Ectodermal cell (in vitro differentiated cells): ENCODE measurements around the gene PRLR.
"Not testable (repeated sequence)": the region's sequence is repeated elsewhere in the genome, so short reads cannot be mapped to it uniquely, and the experiment has no call there.

ENCODE experiments used
- H3K27ac ChIP-seq: 2 replicates; pipeline ENCODE4 v1.7.0; 2013; ENCODE audit warnings: mild to moderate bottlenecking, low read depth, low read length; ENCODE audit not compliant: insufficient read depth, poor library complexity, severe bottlenecking
- H3K27me3 ChIP-seq: 2 replicates; pipeline ENCODE4 v1.7.0; 2013; ENCODE audit warnings: mild to moderate bottlenecking, low read length; ENCODE audit not compliant: insufficient read depth, control insufficient read depth, poor library complexity, severe bottlenecking
- H3K36me3 ChIP-seq: one replicate; pipeline ENCODE4 v1.7.0; 2013; ENCODE audit warnings: low read length; ENCODE audit not compliant: control insufficient read depth, insufficient read depth
- H3K4me1 ChIP-seq: one replicate; pipeline ENCODE4 v1.7.0; 2013; ENCODE audit warnings: low read length; ENCODE audit not compliant: control insufficient read depth, insufficient read depth
- H3K4me3 ChIP-seq: 2 replicates; pipeline ENCODE4 v1.7.0; 2013; ENCODE audit warnings: low read depth, low read length, control low read depth; ENCODE audit not compliant: insufficient read depth
- H3K9me3 ChIP-seq: 2 replicates; pipeline ENCODE4 v1.7.0; 2013; ENCODE audit warnings: mild to moderate bottlenecking, low read length, moderate library complexity; ENCODE audit not compliant: control insufficient read depth
- WGBS, 2 experiments: methylation state at CpG; one replicate each; pipeline ENCODE4 v1.1.7; 2013; ENCODE audit warnings: missing lambda C conversion rate in 2 of 2; 5-methylcytosine and 5-hydroxymethylcytosine counted together

PRLR gene

DNA sequence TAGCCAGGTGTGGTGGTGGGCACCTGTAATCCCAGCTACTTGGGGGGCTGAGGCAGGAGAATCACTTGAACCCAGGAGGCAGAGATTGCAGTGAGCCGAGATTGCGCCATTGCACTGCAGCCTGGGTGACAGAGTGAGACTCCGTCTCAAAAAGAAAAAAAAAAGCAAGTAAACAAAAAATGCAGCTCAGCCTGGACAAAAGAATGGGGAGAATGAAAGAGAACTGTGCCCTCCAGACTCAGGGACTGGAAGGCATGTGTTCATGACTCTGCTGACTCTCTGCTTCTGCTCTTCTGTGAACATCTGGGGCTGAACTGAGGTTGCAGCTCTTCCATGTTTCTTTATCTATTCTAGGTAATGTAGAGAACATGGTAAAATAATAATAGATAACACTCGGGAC is 194.4 kb downstream of the PRLR start:
- not testable (repeated sequence) for H3K27ac ChIP-seq, H3K9me3 ChIP-seq, H3K36me3 ChIP-seq, H3K4me3 ChIP-seq, H3K4me1 ChIP-seq, H3K27me3 ChIP-seq
- WGBS, 2 experiments: 90 to 93% methylated on average over 4 of the region's 4 CpGs

DNA sequence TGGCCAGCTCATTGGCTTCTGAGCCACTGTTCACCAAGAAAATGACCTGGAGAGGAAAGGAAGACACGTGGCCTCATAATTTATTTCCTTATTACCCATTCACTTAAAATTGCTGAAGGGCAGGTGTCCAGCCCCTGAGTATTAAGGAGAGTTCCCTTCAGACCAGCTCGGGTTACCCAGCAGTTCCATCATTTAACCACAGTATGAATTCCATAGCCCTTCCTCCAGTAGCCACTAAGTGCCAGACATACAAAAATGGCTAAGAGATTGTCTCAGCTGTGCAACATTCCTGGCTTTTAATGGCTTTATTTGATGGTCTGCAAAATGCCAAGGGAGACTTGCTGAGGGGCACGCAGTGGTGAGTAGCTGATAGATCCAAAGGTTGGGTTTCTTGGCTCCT is 195.0 kb downstream of the PRLR start:
- peaks cover 8% of the 10 kb centered on the region for H3K4me1 ChIP-seq
- no peaks in the 10 kb centered on the region for H3K9me3 ChIP-seq
- H3K4me3 ChIP-seq: no peak overlapping the region
- WGBS, 2 experiments: 86 to 94% methylated on average over 3 of the region's 3 CpGs
- no peaks in the 10 kb centered on the region for H3K27me3 ChIP-seq
- no peak overlapping the region for H3K27ac ChIP-seq
- no peaks in the 10 kb centered on the region for H3K36me3 ChIP-seq

DNA sequence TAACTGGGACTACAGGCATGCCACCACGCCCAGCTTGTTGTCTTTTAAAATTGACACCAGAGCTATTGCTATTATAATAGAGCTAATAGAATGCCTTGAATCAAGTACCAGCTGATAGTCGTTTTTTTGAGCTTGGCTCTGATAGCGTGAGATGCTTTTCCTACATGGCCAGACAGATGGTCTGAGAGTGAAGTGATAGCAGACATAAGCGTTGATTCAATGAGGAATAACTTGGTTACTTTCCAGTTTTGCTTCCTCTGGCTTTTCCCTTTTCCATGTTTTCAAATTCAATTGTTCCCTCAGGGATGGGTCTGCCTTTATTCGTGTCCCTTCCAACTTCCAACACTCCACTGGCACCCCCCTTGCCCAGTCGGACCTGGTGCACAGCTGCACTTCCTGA is 197.9 kb downstream of the PRLR start:
- no peaks in the 10 kb centered on the region for H3K9me3 ChIP-seq
- no peaks in the 10 kb centered on the region for H3K4me1 ChIP-seq
- WGBS, 2 experiments: 94 to 95% methylated on average over 6 of the region's 6 CpGs
- no peaks in the 10 kb centered on the region for H3K36me3 ChIP-seq
- no peak overlapping the region for H3K4me3 ChIP-seq
- no peaks in the 10 kb centered on the region for H3K27me3 ChIP-seq
- H3K27ac ChIP-seq: no peak overlapping the region

DNA sequence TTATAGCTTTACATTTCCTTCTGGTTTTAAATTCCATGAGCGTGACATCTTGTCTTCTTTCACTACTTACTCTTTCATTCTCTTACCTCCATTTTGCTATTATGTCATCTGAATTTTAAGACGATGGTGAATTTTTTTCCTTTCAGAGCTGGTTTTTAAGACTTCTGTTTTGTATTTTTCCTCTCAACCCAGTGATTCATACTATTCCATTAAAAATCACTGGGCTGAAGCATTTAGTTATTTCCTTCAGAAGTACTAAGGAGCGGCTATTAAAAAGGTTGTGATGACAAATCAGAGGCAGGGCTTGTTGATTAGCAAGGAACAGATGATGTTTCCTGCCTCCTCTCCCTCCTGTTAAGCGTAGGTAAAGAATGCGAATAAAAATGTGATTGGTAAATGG is 199.0 kb downstream of the PRLR start:
- no peaks in the 10 kb centered on the region for H3K9me3 ChIP-seq
- no peak overlapping the region for H3K27ac ChIP-seq
- 92 to 93% methylated on average over 3 to 5 of the region's 5 CpGs for WGBS, 2 experiments
- no peaks in the 10 kb centered on the region for H3K27me3 ChIP-seq
- H3K4me1 ChIP-seq: no peaks in the 10 kb centered on the region
- H3K4me3 ChIP-seq: no peak overlapping the region
- H3K36me3 ChIP-seq: no peaks in the 10 kb centered on the region

DNA sequence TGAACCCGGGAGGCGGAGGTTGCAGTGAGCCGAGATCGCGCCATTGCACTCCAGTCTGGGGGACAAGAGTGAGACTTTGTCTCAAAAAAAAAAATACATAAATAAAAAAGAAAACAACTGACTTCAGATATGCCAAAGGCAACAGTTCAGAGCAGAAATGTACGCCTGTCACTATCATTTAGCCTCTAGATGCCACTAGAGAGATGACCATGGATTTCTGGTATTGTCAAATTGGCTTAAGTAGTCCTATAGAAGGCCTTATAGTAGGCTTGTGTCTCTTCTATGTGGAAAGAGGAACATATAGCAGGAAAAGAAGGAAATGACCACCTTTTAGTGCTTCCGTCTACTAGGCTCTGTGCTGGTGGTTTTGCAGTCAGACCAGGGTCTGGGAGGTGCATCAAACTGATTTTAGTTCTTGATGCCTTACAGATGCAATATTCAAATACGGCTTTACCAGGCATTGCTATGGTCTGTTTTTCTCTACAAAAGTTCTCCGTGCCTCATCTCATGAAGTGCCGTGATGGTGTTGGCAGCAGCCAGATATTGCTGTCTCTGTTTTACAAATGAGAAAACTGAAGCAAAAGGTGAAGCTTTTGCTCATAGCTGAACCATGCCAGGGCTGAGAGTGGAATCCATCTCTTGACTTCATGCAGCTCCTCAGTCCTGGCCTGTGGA is 199.7 kb downstream of the PRLR start:
- Histone ChIP-seq H3K4me3 (no peak overlapping the region), H3K9me3 (no peaks in the 10 kb centered on the region), H3K27ac (no peak overlapping the region), H3K27me3 (no peaks in the 10 kb centered on the region), H3K36me3 (no peaks in the 10 kb centered on the region), H3K4me1 (no peaks in the 10 kb centered on the region)
- WGBS, 2 experiments: 81 to 84% methylated on average over 10 of the region's 10 CpGs

DNA sequence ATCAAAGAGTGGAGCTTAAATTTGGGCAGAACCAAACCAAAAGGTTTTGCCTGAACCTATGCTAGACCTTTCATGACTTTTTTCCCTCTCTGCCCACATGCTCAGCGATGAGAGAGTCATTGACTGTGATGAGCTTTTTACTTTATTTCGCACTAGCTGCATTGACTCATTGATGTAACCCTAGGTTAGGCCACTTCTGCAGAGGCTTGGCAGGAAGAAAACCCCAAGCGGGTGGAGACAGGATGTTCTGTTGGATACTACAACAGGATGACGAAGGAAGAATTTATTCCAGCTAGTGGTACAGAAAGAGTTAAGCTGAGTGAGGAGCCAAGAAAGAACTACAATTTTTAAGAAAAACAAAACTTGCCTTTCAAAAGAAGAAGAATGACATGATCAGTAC is 201.0 kb downstream of the PRLR start:
- Histone ChIP-seq H3K27ac (no peak overlapping the region), H3K27me3 (no peaks in the 10 kb centered on the region), H3K4me1 (no peaks in the 10 kb centered on the region), H3K9me3 (no peaks in the 10 kb centered on the region), H3K36me3 (no peaks in the 10 kb centered on the region), H3K4me3 (no peak overlapping the region)
- 94 to 95% methylated on average over 3 of the region's 4 CpGs for WGBS, 2 experiments

DNA sequence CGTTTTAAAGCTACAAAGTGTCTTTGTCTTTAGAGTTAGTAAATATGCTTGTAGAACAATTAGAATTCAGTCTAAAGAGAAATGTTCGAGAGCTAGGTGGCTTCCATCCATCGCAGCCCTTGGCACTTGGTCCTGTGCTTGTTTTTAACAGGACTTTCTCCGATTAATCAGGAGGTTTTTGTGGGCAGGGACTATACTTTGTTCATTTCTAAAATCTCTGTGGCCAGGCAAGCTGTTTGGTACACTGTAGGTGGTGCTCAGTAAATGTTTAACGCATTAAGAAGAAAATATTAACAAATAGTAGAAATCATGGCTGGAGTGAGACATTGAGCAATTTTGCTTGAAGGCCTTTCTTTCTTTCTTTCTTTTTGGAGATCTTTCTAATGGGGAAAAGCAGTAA is 203.3 kb downstream of the PRLR start:
- Histone ChIP-seq H3K27ac (no peak overlapping the region), H3K9me3 (no peaks in the 10 kb centered on the region), H3K4me1 (no peaks in the 10 kb centered on the region), H3K36me3 (no peaks in the 10 kb centered on the region), H3K4me3 (no peak overlapping the region), H3K27me3 (no peaks in the 10 kb centered on the region)
- 92 to 93% methylated on average over 5 of the region's 5 CpGs for WGBS, 2 experiments

DNA sequence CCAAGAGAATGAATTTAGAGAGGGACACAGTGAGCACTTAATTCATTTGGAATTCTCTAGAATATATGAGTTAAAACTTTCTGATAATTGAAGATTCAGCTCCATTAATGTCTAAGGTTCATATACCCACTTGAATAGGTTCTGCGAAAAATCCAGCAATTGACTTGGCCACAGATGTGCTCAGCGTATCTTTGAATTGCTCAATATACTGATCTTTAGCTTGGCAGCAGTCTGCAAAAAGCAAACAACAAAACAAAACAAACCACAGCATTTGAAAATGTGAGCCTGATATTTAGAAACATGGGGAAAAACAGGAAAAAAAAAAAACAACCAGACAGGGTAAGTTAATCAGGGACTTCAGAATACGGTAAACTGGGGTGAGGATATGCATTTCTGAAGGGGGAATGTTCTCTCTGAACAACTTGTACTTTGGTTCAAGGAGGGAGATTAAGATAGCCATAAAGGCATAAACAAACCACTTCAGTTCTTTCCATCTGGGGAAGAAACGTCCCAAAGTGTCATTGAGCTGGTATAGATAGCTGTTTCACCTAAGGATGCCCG is 203.9 kb downstream of the PRLR start:
- no peaks in the 10 kb centered on the region for H3K9me3 ChIP-seq
- no peak overlapping the region for H3K27ac ChIP-seq
- WGBS, 2 experiments: 91 to 96% methylated on average over 4 to 5 of the region's 5 CpGs
- H3K27me3 ChIP-seq: no peaks in the 10 kb centered on the region
- no peaks in the 10 kb centered on the region for H3K36me3 ChIP-seq
- H3K4me3 ChIP-seq: no peak overlapping the region
- H3K4me1 ChIP-seq: no peaks in the 10 kb centered on the region

DNA sequence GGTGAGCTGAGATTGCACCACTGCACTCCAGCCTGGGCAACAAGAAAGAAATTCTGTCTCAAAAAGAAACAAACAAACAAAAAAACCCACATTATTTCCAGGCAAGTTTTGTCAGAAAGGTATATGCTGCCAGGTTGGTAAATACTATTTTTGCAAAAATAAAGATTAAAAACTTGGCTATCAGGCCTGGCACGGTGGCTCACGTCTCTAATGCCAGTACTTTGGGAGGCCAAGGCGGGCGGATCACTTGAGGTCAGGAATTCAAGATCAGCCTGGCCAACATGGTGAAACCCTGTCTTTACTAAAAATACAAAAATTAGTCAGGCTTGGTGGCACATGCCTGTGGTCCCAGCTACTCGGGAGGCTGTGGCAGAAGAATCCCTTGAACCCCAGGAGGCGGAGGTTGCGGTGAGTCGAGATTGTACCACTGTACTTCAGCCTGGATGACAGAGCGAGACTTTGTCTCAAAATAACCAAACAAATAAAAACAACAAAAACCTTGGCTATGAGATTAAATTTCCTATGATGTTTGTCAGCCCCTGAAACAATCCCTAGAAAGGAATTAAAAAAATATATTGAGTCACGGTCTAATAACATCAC is 205.3 kb downstream of the PRLR start:
- H3K27me3 ChIP-seq: no peaks in the 10 kb centered on the region
- WGBS, 2 experiments: 86 to 87% methylated on average over 10 of the region's 10 CpGs
- H3K4me1 ChIP-seq: no peaks in the 10 kb centered on the region
- H3K9me3 ChIP-seq: no peaks in the 10 kb centered on the region
- H3K4me3 ChIP-seq: no peak overlapping the region
- no peak overlapping the region for H3K27ac ChIP-seq
- no peaks in the 10 kb centered on the region for H3K36me3 ChIP-seq

DNA sequence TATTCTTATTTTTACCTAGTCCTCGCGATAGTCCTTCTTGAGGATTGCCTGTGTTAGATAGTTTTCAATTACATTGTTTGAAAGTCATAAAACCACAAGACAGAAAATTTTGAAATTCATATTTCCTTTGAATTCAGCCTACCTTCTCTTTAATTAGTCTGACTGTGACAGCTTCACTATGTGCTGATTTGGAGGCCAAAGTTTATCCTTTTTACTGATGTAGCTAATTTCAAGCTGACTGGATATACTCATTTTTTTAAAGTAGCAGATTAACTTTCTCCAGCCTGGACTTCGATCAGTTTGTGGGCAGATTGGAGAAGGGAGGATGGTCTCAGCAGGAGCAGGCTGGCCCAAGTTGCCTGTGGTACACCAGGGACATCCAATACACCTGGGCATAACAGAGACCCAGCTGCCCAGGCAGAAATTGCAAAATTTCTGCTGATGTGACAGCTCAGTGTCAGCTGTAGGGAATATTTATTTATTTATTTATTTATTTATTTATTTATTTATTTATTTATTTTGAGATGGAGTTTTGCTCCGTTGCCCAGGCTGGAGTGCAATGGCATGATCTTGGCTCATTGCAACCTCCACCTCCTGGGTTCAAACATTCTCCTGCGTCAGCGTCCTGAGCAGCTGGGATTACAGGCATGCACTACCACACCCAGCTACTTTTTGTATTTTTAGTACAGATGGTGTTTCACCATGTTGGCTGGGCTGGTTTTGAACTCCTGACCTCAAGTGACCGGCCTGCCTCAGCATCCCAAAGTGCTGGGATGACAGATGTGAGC is 206.7 kb downstream of the PRLR start:
- Histone ChIP-seq H3K36me3 (no peaks in the 10 kb centered on the region), H3K27ac (no peak overlapping the region), H3K9me3 (no peaks in the 10 kb centered on the region), H3K4me3 (no peak overlapping the region), H3K27me3 (no peaks in the 10 kb centered on the region), H3K4me1 (no peaks in the 10 kb centered on the region)
- 89 to 95% methylated on average over 6 to 7 of the region's 7 CpGs for WGBS, 2 experiments
